ENCODE measurements around the gene PLCL1.
"Not testable (repeated sequence)": the region's sequence is repeated elsewhere in the genome, so short reads cannot be mapped to it uniquely, and the experiment has no call there.

Gene PLCL1

DNA sequence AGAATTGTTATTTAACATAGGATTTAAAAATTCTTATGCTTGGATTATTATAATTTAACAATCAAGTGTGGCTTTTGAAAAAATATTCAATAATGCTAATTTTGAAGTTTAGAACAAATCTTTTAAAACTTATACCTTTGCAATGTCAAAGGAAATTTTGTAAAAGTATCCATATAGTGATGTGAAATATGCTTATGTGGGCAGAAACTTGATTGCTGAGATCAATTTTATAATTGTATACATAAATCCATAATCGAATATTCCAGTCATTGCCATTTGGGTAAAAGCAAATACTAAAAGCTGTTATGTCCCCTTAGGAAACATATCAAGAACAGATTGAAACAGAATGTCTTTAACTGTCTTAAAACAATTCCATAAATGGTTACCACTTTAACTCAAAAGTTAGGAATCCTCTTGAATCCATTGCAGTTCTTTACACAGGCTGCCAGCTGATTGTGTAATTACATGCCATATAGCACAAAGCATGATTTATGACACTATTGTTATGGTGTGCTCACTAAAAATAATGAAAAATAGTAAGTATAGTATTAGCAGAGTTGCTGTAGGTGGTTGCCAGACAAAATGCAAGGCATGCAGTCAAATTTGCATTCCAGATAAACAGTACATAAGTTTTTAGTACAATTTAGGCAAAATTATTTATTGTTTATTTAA is 24.2 kb downstream of the PLCL1 start:
- no peak overlapping the region for H3K4me3 ChIP-seq (ENCODE audit: low read depth, low read length)
- no peak for DNase-seq (ENCODE audit: low read depth)
- TF ChIP-seq CTCF (IDR thresholded peaks at IDR 0.05; ENCODE audit: low read depth, low read length) (no peak), MYC (IDR thresholded peaks at IDR 0.05; ENCODE audit: low read depth, low read length) (no peak), MAX (IDR thresholded peaks at IDR 0.05; ENCODE audit: low read depth, low read length) (no peak), POLR2A (IDR thresholded peaks at IDR 0.05; ENCODE audit: extremely low read depth, insufficient read length) (no peak)

DNA sequence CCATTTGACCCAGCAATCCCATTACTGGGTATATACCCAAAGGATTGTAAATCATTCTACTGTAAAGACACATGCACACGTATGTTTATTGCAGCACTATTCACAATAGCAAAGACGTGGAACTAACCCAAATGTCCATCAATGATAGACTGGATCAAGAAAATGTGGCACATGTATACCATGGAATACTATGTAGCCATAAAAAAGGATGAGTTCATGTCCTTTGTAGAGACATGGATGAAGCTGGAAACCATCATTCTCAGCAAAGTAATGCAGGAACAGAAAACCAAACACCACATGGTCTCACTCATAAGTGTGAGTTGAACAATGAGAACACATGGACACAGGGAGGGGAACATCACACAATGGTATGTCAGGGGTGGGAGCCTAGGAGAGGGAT is 30.4 kb downstream of the PLCL1 start:
- DNase-seq (ENCODE audit: low read depth) = not testable (repeated sequence)

DNA sequence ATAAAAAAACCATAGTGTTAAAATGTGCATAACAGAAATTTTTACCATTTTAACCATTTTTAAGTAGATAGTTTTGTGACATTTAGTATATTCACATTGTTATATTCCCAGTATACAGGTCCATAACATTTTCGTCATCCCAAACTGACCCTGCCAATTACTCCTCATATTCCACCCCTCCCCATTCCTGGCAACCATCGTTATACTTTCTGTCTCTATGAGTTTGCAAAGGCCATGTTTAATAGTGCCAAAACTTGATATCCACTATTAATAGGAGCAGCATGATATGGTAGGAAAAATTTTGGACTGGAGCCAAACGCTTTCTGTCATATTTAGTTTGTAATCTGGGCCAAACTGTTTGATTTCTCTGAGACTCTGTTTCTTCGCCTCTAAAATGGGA is 30.9 kb downstream of the PLCL1 start:
- no peak for DNase-seq (ENCODE audit: low read depth)
- no peak overlapping the region for H3K4me3 ChIP-seq (ENCODE audit: low read depth, low read length)
- no peak for TF ChIP-seq MYC (IDR thresholded peaks at IDR 0.05; ENCODE audit: low read depth, low read length)
- TF ChIP-seq POLR2A (IDR thresholded peaks at IDR 0.05; ENCODE audit: extremely low read depth, insufficient read length) = no peak
- TF ChIP-seq CTCF (IDR thresholded peaks at IDR 0.05; ENCODE audit: low read depth, low read length) = no peak
- no peak for TF ChIP-seq MAX (IDR thresholded peaks at IDR 0.05; ENCODE audit: low read depth, low read length)

More for the DNA sequence above, 30.4 kb downstream of the PLCL1 start:
- not testable (repeated sequence) for H3K4me3 ChIP-seq (ENCODE audit: low read depth, low read length)

- DNase-seq (ENCODE audit: low read depth) = no peak
- no peak overlapping the region for H3K4me3 ChIP-seq (ENCODE audit: low read depth, low read length)
- TF ChIP-seq POLR2A (IDR thresholded peaks at IDR 0.05; ENCODE audit: extremely low read depth, insufficient read length) = no peak
- no peak for TF ChIP-seq MAX (IDR thresholded peaks at IDR 0.05; ENCODE audit: low read depth, low read length)
- no peak for TF ChIP-seq MYC (IDR thresholded peaks at IDR 0.05; ENCODE audit: low read depth, low read length)
- TF ChIP-seq CTCF (IDR thresholded peaks at IDR 0.05; ENCODE audit: low read depth, low read length) = no peak
Measured at GRCh38 chr2:197838036-197838435, 33.6 kb downstream of the PLCL1 start.

GRCh38 chr2:197838579-197838978 is 34.2 kb downstream of the PLCL1 start:
- DNase-seq (ENCODE audit: low read depth) = no peak
- no peak for TF ChIP-seq CTCF (IDR thresholded peaks at IDR 0.05; ENCODE audit: low read depth, low read length)
- TF ChIP-seq MYC (IDR thresholded peaks at IDR 0.05; ENCODE audit: low read depth, low read length) = no peak
- no peak for TF ChIP-seq POLR2A (IDR thresholded peaks at IDR 0.05; ENCODE audit: extremely low read depth, insufficient read length)
- TF ChIP-seq MAX (IDR thresholded peaks at IDR 0.05; ENCODE audit: low read depth, low read length) = no peak
- no peak overlapping the region for H3K4me3 ChIP-seq (ENCODE audit: low read depth, low read length)

- no peak overlapping the region for H3K4me3 ChIP-seq (ENCODE audit: low read depth, low read length)
- no peak for DNase-seq (ENCODE audit: low read depth)
- TF ChIP-seq MAX (IDR thresholded peaks at IDR 0.05; ENCODE audit: low read depth, low read length) (no peak), POLR2A (IDR thresholded peaks at IDR 0.05; ENCODE audit: extremely low read depth, insufficient read length) (no peak), MYC (IDR thresholded peaks at IDR 0.05; ENCODE audit: low read depth, low read length) (no peak), CTCF (IDR thresholded peaks at IDR 0.05; ENCODE audit: low read depth, low read length) (no peak)
Measured at GRCh38 chr2:197839327-197839726, 34.9 kb downstream of the PLCL1 start.
